Chondrocyte (in vitro differentiated cells): Measurements from ENCODE around the gene RBPJL. TPM values are rescaled to one million over a fixed set of nuclear protein-coding genes. Genes with fewer than 3 reads are reported as not detected.

Experiments
- DNase-seq: peaks from one replicate; pipeline ENCODE4 v3.0.0; 2021; ENCODE audit warnings: mixed read lengths, low spot score
- H3K27ac Mint-ChIP-seq: one replicate; pipeline ENCODE4 v1.8.0; 2021; ENCODE audit warnings: mild to moderate bottlenecking, moderate library complexity, mixed read lengths; ENCODE audit not compliant: unreplicated experiment
- H3K27me3 Mint-ChIP-seq: 2 replicates; pipeline ENCODE4 v1.8.0; 2021; ENCODE audit warnings: low read depth, mixed read lengths
- H3K36me3 Mint-ChIP-seq: 2 replicates; pipeline ENCODE4 v1.8.0; 2021; ENCODE audit warnings: low read depth, mixed read lengths
- H3K4me1 Mint-ChIP-seq: 2 replicates; pipeline ENCODE4 v1.8.0; 2021; ENCODE audit warnings: low read depth, mild to moderate bottlenecking, mixed read lengths
- H3K4me3 Mint-ChIP-seq: one replicate; pipeline ENCODE4 v1.8.0; 2021; ENCODE audit warnings: mild to moderate bottlenecking, moderate library complexity, mixed read lengths; ENCODE audit not compliant: unreplicated experiment
- H3K9me3 Mint-ChIP-seq: 2 replicates; pipeline ENCODE4 v1.8.0; 2021; ENCODE audit warnings: low read depth, mixed read lengths
- total RNA-seq: library from RNA; stranded (reverse); gene quantifications from 3 replicates; pipeline ENCODE4 v1.2.1, GENCODE V29; 2021
- TF ChIP-seq, protein P1 (sequence below): fragments of 200-600 bp; sonication (generic); IDR thresholded peaks from 2 replicates; pipeline ENCODE4 v1.5.0; 2021; ENCODE audit warnings: antibody characterized with exemption, mild to moderate bottlenecking, moderate library complexity

Gene RBPJL
- total RNA-seq, 1 donor from 2014 or later: not detected

DNA sequence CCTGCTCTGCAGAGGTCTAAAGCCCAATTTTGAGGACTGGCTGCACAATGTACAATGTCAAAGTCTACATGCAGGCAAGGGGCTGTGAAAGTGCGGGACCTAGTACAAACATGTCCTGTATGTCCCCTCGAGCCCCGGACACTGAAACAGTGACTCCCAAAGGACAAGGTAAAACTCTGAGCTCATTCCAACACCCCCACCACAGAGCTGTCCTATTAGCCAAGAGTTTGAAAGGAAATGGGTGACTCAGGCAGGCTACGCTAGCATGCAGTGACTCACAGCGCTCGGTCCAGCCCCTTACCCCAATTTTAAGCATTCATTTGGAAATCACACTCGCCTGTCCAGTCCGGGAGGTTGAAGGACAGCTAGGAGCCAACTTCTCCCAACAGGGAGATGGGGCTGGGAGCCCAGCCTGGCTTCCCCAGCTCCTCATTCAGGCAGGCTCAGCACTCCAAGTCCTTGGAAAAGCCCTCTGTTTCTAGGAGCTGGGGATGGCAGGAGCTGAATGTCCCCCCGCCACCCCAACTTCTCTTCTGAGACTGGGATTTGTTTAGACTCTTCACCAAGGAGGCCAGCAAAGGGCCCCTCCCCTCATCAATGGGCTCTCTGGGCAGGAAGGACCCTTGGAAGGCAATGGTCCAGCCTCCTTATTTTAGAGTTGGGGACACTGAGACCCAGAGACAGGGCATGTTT, 37.7 kb downstream of the RBPJL start:
- H3K9me3 Mint-ChIP-seq: no peaks in the 10 kb centered on the region
- TF ChIP-seq, protein P1, sequence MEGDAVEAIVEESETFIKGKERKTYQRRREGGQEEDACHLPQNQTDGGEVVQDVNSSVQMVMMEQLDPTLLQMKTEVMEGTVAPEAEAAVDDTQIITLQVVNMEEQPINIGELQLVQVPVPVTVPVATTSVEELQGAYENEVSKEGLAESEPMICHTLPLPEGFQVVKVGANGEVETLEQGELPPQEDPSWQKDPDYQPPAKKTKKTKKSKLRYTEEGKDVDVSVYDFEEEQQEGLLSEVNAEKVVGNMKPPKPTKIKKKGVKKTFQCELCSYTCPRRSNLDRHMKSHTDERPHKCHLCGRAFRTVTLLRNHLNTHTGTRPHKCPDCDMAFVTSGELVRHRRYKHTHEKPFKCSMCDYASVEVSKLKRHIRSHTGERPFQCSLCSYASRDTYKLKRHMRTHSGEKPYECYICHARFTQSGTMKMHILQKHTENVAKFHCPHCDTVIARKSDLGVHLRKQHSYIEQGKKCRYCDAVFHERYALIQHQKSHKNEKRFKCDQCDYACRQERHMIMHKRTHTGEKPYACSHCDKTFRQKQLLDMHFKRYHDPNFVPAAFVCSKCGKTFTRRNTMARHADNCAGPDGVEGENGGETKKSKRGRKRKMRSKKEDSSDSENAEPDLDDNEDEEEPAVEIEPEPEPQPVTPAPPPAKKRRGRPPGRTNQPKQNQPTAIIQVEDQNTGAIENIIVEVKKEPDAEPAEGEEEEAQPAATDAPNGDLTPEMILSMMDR: no peak
- H3K36me3 Mint-ChIP-seq: no peaks in the 10 kb centered on the region
- H3K4me3 Mint-ChIP-seq: peak overlapping the region; percentile 53
- no peaks in the 10 kb centered on the region for H3K27me3 Mint-ChIP-seq
- H3K4me1 Mint-ChIP-seq: peaks cover 79% of the 10 kb centered on the region
- H3K27ac Mint-ChIP-seq: peak overlapping the region; percentile 96
- DNase-seq: no peak

DNA sequence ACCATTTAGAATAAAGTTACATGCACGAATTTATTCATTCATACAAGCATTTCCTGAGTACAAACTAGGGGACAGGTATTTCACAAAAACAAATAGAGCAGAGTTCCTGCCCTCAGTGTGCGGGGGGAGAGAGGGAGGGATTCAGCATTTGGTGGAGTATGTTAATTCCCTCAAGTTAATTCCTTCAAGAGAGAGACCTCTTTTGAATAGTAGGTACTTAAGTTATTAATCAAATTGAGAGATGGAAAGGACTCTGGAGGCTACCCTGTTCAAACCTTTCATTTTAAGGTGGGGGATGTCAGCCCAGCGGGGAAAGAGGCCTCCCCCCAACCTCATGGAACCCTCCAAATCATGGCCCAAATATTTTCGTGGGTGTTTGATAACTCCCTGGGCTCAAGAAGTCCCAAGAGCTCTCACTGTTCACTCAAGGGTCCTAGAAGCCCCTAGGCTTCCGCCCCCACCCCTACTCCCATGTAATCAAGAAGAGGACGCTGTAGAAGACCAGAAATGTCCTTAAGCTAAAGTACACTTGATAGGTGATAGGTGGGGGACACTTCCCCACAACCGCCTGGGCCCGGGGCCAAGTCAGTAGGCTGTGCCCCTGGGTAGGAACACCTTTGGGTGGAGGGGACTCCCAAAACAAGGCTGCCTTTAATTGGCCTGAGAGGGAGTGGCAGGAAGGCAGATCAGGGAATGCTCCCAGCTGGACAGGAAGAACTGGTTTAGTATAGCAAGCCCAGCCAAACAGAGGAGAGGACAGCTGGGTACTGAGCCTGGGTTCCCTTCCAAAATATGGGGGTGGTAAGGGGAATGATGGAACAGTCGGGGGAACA, 38.7 kb downstream of the RBPJL start:
- Mint-ChIP-seq H3K4me1 (peaks cover 77% of the 10 kb centered on the region), H3K9me3 (no peaks in the 10 kb centered on the region), H3K36me3 (no peaks in the 10 kb centered on the region), H3K27ac (peak overlapping the region; percentile 38), H3K4me3 (no peak overlapping the region), H3K27me3 (no peaks in the 10 kb centered on the region)
- no peak for DNase-seq
- TF ChIP-seq, protein P1: no peak

DNA sequence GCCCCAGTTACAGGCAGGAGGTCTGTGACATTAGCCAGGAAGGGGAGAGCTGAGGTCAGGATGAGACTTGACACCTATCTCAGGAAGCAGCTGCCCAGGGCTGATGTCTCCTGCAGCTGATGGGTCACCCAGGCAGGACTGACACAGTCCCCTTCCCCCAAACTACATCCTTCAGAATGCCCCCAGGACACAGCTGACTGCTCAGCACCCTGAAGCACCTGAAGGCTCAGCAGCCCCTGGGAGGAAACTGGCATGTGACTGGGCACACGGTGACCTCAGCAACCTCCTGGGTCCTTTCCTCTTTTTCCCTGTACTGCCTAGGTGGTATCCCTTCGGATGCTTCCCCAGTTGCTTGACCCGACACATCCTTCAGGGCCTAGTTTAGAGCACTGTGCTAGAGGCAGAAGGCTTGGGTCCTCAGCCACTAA, 39.7 kb downstream of the RBPJL start:
- H3K27ac Mint-ChIP-seq: no peak overlapping the region
- DNase-seq: no peak
- no peaks in the 10 kb centered on the region for H3K36me3 Mint-ChIP-seq
- no peaks in the 10 kb centered on the region for H3K27me3 Mint-ChIP-seq
- H3K9me3 Mint-ChIP-seq: no peaks in the 10 kb centered on the region
- TF ChIP-seq, protein P1: no peak
- H3K4me3 Mint-ChIP-seq: no peak overlapping the region
- peaks cover 69% of the 10 kb centered on the region for H3K4me1 Mint-ChIP-seq

DNA sequence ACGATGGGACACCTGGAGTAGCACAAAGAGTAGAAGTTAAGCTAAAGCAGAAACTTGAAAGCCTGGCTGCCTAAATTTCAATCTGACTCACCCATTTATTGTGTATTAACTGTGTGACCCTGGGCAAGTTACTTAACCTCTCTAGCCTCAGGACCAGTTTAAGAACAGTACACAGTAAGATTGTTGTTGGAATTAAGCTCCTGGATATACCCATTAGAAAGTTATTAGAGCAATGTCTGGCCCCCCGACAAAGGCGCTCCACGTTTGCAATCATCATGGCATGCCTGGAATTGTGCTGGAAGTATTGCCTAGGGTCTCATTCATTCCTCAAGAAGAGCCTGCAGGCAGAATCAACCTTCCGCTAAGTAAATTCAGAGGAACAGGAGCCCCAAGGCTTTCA, 40.2 kb downstream of the RBPJL start:
- Mint-ChIP-seq H3K9me3 (no peaks in the 10 kb centered on the region), H3K4me1 (peaks cover 64% of the 10 kb centered on the region), H3K27me3 (no peaks in the 10 kb centered on the region), H3K4me3 (peak overlapping the region; percentile 79), H3K36me3 (no peaks in the 10 kb centered on the region), H3K27ac (peak overlapping the region; percentile 83)
- TF ChIP-seq, protein P1: no peak
- no peak for DNase-seq

DNA sequence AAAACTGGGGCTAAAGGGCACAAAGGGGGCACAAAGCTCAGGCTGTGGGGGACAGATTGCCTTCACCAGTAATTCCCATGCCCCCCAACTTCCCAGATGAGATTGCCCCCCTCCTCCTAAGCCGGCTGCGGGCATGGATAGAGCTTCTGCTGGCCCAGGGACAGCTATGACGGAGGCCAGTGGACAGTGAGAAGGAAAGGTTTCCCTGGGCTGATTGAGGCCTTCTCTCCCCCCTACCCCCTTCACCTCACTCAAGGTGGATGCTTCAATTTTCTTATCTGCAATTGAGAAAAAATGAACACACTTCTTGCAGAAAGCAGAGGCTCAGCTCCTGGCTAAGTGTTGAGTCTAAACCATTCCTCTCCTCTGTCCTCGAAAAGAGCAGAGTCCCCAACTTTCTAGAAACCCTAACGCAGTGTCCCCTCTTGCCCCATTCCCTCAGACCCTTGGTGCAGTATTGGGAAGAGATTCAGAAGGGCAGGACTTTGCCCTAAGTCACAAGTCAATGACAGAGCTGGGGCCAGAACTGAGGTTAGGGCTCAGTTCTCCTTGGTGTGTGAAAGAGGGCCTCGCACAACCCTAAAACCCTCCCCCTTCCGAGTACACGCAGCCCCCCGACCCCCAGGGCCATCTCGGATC, 40.8 kb downstream of the RBPJL start:
- no peak for DNase-seq
- Mint-ChIP-seq H3K4me1 (peaks cover 58% of the 10 kb centered on the region), H3K27ac (peak overlapping the region; percentile 83)

More for the DNA sequence above, 40.8 kb downstream of the RBPJL start:
- Mint-ChIP-seq H3K27me3 (no peaks in the 10 kb centered on the region), H3K4me3 (peak overlapping the region; percentile 79), H3K9me3 (no peaks in the 10 kb centered on the region), H3K36me3 (no peaks in the 10 kb centered on the region)
- TF ChIP-seq, protein P1: no peak
